Measurements from ENCODE around the gene POLDIP2. TPM values are rescaled to one million over a fixed set of nuclear protein-coding genes. Genes with fewer than 3 reads are reported as not detected.
A peak's percentile ranks its signal among the peaks of the same experiment; 100 is the strongest.

The POLDIP2 gene
- total and polyA plus RNA-seq, 2 of the 13 experiments (the other 11 are each of a cell fraction or from before 2014, with no cell fraction given): 85.9 to 114 TPM

GRCh38 chr17:28318759-28319597, 38.3 kb downstream of the POLDIP2 start, which contains the start of gene TMEM97 (continued):
- TF ChIP-seq CAMTA2 (CRISPR knock-in tag; IDR thresholded peaks at IDR 0.05; ENCODE audit: borderline replicate concordance): no peak
- no peak for TF ChIP-seq FOXM1 (CRISPR knock-in tag; IDR thresholded peaks at IDR 0.05)
- TF ChIP-seq, protein P1, sequence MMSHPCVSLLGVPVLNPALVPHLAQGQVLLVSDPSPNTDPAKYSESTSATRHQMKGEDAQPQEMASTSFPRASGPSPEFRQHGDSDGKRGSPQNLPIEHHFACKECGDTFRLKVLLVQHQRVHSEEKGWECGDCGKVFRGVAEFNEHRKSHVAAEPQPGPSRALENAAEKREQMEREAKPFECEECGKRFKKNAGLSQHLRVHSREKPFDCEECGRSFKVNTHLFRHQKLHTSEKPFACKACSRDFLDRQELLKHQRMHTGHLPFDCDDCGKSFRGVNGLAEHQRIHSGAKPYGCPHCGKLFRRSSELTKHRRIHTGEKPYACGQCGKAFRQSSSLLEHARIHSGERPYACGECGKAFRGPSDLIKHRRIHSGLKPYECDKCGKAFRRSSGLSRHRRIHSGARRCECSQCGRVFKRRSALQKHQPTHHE (CRISPR knock-in tag; IDR thresholded peaks at IDR 0.05; ENCODE audit: borderline replicate concordance): peak; percentile 54; the same call in 1 of the 2 replicates
- no peak; the same call in 1 of the 2 replicates for TF ChIP-seq ZNF577 (CRISPR knock-in tag; IDR thresholded peaks at IDR 0.05; ENCODE audit: borderline replicate concordance, low read depth)
- 0 out of 2 replicates have a peak, but pooled peaks have one; percentile 30 for TF ChIP-seq ZNF776 (CRISPR knock-in tag; IDR thresholded peaks at IDR 0.05)
- TF ChIP-seq ZFP36L2 (CRISPR knock-in tag; IDR thresholded peaks at IDR 0.05): 0 out of 2 replicates have a peak, but pooled peaks have one; percentile 21
- no peak for TF ChIP-seq ATF7 (IDR thresholded peaks at IDR 0.05)
- no peak for TF ChIP-seq ATF7 (CRISPR knock-in tag; IDR thresholded peaks at IDR 0.05)
- no peak for TF ChIP-seq ZNF207 (IDR thresholded peaks at IDR 0.05; ENCODE audit: borderline replicate concordance)
- peak; percentile 74 for TF ChIP-seq ASH2L (IDR thresholded peaks at IDR 0.05; ENCODE audit: insufficient read length, low read depth, low read length)
- TF ChIP-seq, protein P2, sequence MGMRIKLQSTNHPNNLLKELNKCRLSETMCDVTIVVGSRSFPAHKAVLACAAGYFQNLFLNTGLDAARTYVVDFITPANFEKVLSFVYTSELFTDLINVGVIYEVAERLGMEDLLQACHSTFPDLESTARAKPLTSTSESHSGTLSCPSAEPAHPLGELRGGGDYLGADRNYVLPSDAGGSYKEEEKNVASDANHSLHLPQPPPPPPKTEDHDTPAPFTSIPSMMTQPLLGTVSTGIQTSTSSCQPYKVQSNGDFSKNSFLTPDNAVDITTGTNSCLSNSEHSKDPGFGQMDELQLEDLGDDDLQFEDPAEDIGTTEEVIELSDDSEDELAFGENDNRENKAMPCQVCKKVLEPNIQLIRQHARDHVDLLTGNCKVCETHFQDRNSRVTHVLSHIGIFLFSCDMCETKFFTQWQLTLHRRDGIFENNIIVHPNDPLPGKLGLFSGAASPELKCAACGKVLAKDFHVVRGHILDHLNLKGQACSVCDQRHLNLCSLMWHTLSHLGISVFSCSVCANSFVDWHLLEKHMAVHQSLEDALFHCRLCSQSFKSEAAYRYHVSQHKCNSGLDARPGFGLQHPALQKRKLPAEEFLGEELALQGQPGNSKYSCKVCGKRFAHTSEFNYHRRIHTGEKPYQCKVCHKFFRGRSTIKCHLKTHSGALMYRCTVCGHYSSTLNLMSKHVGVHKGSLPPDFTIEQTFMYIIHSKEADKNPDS (CRISPR knock-in tag; IDR thresholded peaks at IDR 0.05): no peak
- no peak for TF ChIP-seq GRHL1 (CRISPR knock-in tag; conservative IDR thresholded peaks at IDR 0.05)
- no peak for TF ChIP-seq JUNB (CRISPR knock-in tag; IDR thresholded peaks at IDR 0.05; ENCODE audit: borderline replicate concordance)
- TF ChIP-seq SRSF9 (IDR thresholded peaks at IDR 0.05; ENCODE audit: borderline replicate concordance, insufficient read depth, low read depth, low read length, poor library complexity, severe bottlenecking): no peak
- no peak for TF ChIP-seq ZNF589 (CRISPR knock-in tag; conservative IDR thresholded peaks at IDR 0.05)
- TF ChIP-seq CEBPG (CRISPR knock-in tag; IDR thresholded peaks at IDR 0.05): peak; percentile 27; the same call in 1 of the 2 replicates
- no peak; the same call in 1 of the 2 replicates for TF ChIP-seq ZNF616 (CRISPR knock-in tag; IDR thresholded peaks at IDR 0.05; ENCODE audit: low read depth)
- TF ChIP-seq NFYC (CRISPR knock-in tag; IDR thresholded peaks at IDR 0.05): peak; percentile 96
- TF ChIP-seq, protein P3, sequence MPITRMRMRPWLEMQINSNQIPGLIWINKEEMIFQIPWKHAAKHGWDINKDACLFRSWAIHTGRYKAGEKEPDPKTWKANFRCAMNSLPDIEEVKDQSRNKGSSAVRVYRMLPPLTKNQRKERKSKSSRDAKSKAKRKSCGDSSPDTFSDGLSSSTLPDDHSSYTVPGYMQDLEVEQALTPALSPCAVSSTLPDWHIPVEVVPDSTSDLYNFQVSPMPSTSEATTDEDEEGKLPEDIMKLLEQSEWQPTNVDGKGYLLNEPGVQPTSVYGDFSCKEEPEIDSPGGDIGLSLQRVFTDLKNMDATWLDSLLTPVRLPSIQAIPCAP (CRISPR knock-in tag; IDR thresholded peaks at IDR 0.05; ENCODE audit: low read depth): no peak
- TF ChIP-seq SP140L (CRISPR knock-in tag; IDR thresholded peaks at IDR 0.05; ENCODE audit: borderline replicate concordance): no peak
- TF ChIP-seq ZFX (CRISPR knock-in tag; IDR thresholded peaks at IDR 0.05; ENCODE audit: low read depth): peak; percentile 93
- peak; percentile 70; the same call in 1 of the 2 replicates for TF ChIP-seq ZNF343 (CRISPR knock-in tag; IDR thresholded peaks at IDR 0.05)
- no peak; the same call in 1 of the 2 replicates for TF ChIP-seq HCFC1 (IDR thresholded peaks at IDR 0.05; ENCODE audit: low read depth, low read length)
